GM19023 (cell line): ENCODE measurements around the gene EML1.
A peak's percentile ranks its signal among the peaks of the same experiment; 100 is the strongest.

ENCODE experiments used
- ATAC-seq: cut with Tn5 transposase; IDR thresholded peaks from one replicate; pipeline ENCODE4 v1.9.1; 2021; ENCODE audit warnings: mild to moderate bottlenecking, moderate library complexity; ENCODE audit not compliant: unreplicated experiment

Gene EML1

GRCh38 chr14:99981806-99982205 is 188.6 kb downstream of the EML1 start:
- ATAC-seq = no peak

GRCh38 chr14:99982537-99983250 is 189.5 kb downstream of the EML1 start:
- peak; percentile 69 for ATAC-seq

GRCh38 chr14:99983251-99984015 is 190.2 kb downstream of the EML1 start:
- no peak for ATAC-seq

GRCh38 chr14:99984036-99984435 is 190.8 kb downstream of the EML1 start:
- ATAC-seq = no peak

- no peak for ATAC-seq
Measured at GRCh38 chr14:99986396-99986795, 193.2 kb downstream of the EML1 start.

- no peak for ATAC-seq
Measured at GRCh38 chr14:99989032-99989431, 195.8 kb downstream of the EML1 start.

GRCh38 chr14:99990268-99991170 is 197.3 kb downstream of the EML1 start:
- ATAC-seq = no peak

GRCh38 chr14:99991331-99991730 is 198.1 kb downstream of the EML1 start:
- no peak for ATAC-seq
